K562 (cell line): ENCODE results near the gene CXCR6. TPM values are rescaled to one million over a fixed set of nuclear protein-coding genes. Genes with fewer than 3 reads are reported as not detected.

Source experiments
- BCL6 ChIP-seq: fragments of 250-450 bp; sonication (Bioruptor Pico); IDR thresholded peaks from 2 replicates; pipeline ENCODE4 v1.4.0; 2020
- BHLHE40 ChIP-seq: IDR thresholded peaks from 2 replicates; pipeline ENCODE4 v1.6.1; 2011; ENCODE audit warnings: low read length, improper control_type of control experiment
- CBX5 ChIP-seq: IDR thresholded peaks from 2 replicates; pipeline ENCODE4 v1.6.1; 2014; ENCODE audit warnings: low read depth, borderline replicate concordance
- CHD2 ChIP-seq: IDR thresholded peaks from 2 replicates; pipeline ENCODE4 v1.6.1; 2011; ENCODE audit warnings: low read depth, low read length
- ELF1 ChIP-seq: fragments of 200-800 bp; sonication (Bioruptor generic); IDR thresholded peaks from 2 replicates; pipeline ENCODE4 v1.6.1; 2016; ENCODE audit warnings: missing genetic modification characterization, missing compliant biosample characterization
- FUS ChIP-seq: fragments of 200-400 bp; formaldehyde crosslinking; optimal IDR thresholded peaks from 2 replicates; pipeline ENCODE3; 2017; ENCODE audit warnings: low read depth, low read length
- HDAC3 ChIP-seq: fragments of 450-650 bp; IDR thresholded peaks from 2 replicates; pipeline ENCODE4 v1.6.1; 2018; ENCODE audit warnings: borderline replicate concordance, mild to moderate bottlenecking, moderate library complexity; ENCODE audit not compliant: partially characterized antibody
- NFXL1 ChIP-seq: fragments of 450-650 bp; formaldehyde crosslinking; IDR thresholded peaks from 2 replicates; pipeline ENCODE4 v1.4.0; 2021; ENCODE audit warnings: mild to moderate bottlenecking
- NFYB ChIP-seq: IDR thresholded peaks from 2 replicates; pipeline ENCODE4 v1.6.1; 2011; ENCODE audit warnings: mild to moderate bottlenecking, moderate library complexity; ENCODE audit not compliant: insufficient read length; ENCODE audit errors: extremely low read depth
- NONO ChIP-seq, 2 experiments: fragments of 200-400 bp in 1 of 2; fragments of 450-650 bp in 1 of 2; formaldehyde crosslinking in 1 of 2; IDR thresholded peaks; 2 replicates each; pipeline ENCODE4 v1.6.1; 2017; ENCODE audit warnings: low read depth in 2 of 2, mild to moderate bottlenecking in 2 of 2, moderate library complexity in 2 of 2, low read length in 1 of 2
- ZNF133 ChIP-seq: fragments of 250-450 bp; sonication (Bioruptor Pico); IDR thresholded peaks from 2 replicates; pipeline ENCODE4 v1.4.0; 2020; ENCODE audit warnings: mild to moderate bottlenecking
- ZNF217 ChIP-seq: sonication (generic); formaldehyde crosslinking; IDR thresholded peaks from 2 replicates; pipeline ENCODE4 v1.8.0; 2022; ENCODE audit warnings: mild to moderate bottlenecking, missing genetic modification reagents
- ZNF311 ChIP-seq: fragments of 250-450 bp; sonication (Bioruptor Pico); IDR thresholded peaks from 2 replicates; pipeline ENCODE4 v1.4.0; 2020; ENCODE audit warnings: mild to moderate bottlenecking, moderate library complexity
- polyA plus RNA-seq, 8 experiments: library from polyadenylated mRNA; depleted of rRNA in 4 of 8; stranded (reverse) in 5 of 8; unstranded in 3 of 8; fragments of >200 nt; fragmentation: Nextera tagmentation in 2 of 8; fragmentation: Illumina TruSeq in 1 of 8; extraction: Ambion mirVana in 2 of 8; extraction: Trizol in 1 of 8; gene quantifications; 2 replicates each; pipeline versions ENCODE4 v1.2.1 to v1.2.3, GENCODE V29; 2011 to 2014; ENCODE audit warnings: inconsistent platforms in 1 of 8, missing spikeins in 1 of 8
- total RNA-seq, 7 experiments: library from RNA; depleted of rRNA in 6 of 7; stranded (reverse); fragments of >200 nt in 6 of 7; fragmentation: Illumina TruSeq in 2 of 7; extraction: Trizol in 2 of 7; gene quantifications; 2 replicates each; pipeline versions ENCODE4 v1.2.1 to v1.2.3, GENCODE V29; 2011 to 2021; ENCODE audit warnings: low replicate concordance in 1 of 7
- TF ChIP-seq, protein P1 (sequence below): fragments of 250-450 bp; sonication (Bioruptor Pico); IDR thresholded peaks from 2 replicates; pipeline ENCODE4 v1.4.0; 2020; ENCODE audit warnings: borderline replicate concordance
- TF ChIP-seq, protein P2 (sequence below), 3 experiments: IDR thresholded peaks in 2 of 3; conservative IDR thresholded peaks in 1 of 3; 2 replicates each; pipeline ENCODE4 v1.5.1; 2011 to 2012; ENCODE audit warnings: low read length in 3 of 3, mild to moderate bottlenecking in 3 of 3, control low read depth in 2 of 3, improper control_type of control experiment in 1 of 3, inconsistent platforms in 1 of 3, low read depth in 1 of 3, mixed read lengths in 1 of 3, moderate library complexity in 1 of 3; ENCODE audit not compliant: insufficient read depth in 2 of 3
- TF ChIP-seq, protein P3 (sequence below): fragments of 250-450 bp; sonication (Bioruptor Pico); IDR thresholded peaks from 2 replicates; pipeline ENCODE4 v1.4.0; 2020
- TF ChIP-seq, protein P4 (sequence below): fragments of 450-650 bp; IDR thresholded peaks from 2 replicates; pipeline ENCODE4 v1.6.1; 2017; ENCODE audit warnings: mild to moderate bottlenecking, moderate library complexity

CXCR6 gene
- total and polyA plus RNA-seq, 9 of the 15 experiments (the other 6 are each of a cell fraction or from before 2014, with no cell fraction given): 0.28 TPM; not detected in 8

DNA sequence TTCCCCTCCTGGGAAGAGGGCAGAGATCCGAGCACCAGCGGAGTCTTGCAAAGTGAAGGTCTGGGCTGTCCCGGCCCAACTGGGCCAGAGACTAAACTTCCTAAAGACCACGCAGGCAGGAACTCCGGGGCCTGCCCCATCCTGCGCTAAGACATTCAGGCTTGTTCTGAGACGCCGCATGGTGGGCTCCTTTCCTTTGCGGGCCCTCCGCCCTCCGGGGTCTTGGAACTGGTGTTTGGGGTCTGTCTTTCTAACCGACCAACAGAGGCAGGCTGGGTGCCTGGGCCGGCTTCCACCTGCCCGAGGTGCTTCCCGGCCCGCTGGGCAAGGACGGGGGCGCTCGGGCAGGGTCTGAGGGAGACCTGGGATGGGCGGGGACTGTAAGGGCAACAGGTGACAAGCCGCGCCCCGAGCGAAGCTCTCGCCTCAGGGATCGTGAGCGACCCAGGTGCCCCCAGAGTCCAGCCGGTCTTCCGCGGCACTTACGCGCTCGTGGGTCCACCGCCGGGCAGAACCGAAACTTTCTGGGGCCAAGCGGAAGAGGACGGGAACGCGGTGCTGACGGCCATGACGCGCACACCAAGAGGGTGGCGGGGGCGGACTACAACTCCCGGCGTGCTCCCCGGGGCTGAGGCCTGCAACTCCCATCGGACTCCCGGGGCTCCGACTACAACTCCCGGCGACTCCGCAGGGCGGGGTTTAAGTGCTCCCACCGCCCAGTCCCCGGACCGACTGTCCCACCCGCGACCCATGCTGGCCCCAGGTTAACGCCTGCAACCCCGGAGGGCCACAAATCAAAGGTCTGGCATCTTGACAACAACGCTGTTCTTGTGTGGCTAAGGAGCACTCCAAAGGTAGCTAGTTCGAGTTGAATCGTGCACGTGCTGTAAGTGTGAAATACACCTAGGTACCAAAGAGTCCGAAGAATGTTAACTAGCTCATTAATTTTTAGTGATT is 52.2 kb downstream of the CXCR6 start, which contains the start of gene FYCO1 (continued):
- TF ChIP-seq, protein P1, sequence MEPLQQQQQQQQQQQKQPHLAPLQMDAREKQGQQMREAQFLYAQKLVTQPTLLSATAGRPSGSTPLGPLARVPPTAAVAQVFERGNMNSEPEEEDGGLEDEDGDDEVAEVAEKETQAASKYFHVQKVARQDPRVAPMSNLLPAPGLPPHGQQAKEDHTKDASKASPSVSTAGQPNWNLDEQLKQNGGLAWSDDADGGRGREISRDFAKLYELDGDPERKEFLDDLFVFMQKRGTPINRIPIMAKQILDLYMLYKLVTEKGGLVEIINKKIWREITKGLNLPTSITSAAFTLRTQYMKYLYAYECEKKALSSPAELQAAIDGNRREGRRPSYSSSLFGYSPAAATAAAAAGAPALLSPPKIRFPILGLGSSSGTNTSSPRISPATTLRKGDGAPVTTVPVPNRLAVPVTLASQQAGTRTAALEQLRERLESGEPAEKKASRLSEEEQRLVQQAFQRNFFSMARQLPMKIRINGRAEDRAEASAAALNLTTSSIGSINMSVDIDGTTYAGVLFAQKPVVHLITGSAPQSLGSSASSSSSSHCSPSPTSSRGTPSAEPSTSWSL (CRISPR knock-in tag): no peak
- TF ChIP-seq HDAC3 (no peak), CBX5 (no peak), NFXL1 (CRISPR knock-in tag) (no peak), BCL6 (no peak), ZNF133 (no peak), CHD2 (peak; percentile 68), ELF1 (peak; percentile 63; the same call in 1 of the 2 replicates), FUS (no peak), BHLHE40 (peak; percentile 74), NFYB (no peak), ZNF311 (CRISPR knock-in tag) (0 out of 2 replicates have a peak, but pooled peaks have one; percentile 59), ZNF217 (CRISPR knock-in tag) (no peak), NONO (IDR thresholded peaks at IDR 0.05; ENCODE audit: low read depth in 2 of 2, low read length in 1 of 2) (no peak)
- TF ChIP-seq, protein P2, sequence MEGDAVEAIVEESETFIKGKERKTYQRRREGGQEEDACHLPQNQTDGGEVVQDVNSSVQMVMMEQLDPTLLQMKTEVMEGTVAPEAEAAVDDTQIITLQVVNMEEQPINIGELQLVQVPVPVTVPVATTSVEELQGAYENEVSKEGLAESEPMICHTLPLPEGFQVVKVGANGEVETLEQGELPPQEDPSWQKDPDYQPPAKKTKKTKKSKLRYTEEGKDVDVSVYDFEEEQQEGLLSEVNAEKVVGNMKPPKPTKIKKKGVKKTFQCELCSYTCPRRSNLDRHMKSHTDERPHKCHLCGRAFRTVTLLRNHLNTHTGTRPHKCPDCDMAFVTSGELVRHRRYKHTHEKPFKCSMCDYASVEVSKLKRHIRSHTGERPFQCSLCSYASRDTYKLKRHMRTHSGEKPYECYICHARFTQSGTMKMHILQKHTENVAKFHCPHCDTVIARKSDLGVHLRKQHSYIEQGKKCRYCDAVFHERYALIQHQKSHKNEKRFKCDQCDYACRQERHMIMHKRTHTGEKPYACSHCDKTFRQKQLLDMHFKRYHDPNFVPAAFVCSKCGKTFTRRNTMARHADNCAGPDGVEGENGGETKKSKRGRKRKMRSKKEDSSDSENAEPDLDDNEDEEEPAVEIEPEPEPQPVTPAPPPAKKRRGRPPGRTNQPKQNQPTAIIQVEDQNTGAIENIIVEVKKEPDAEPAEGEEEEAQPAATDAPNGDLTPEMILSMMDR (IDR thresholded peaks at IDR 0.05 in 2 of 3, conservative IDR thresholded peaks at IDR 0.05 in 1 of 3; ENCODE audit: insufficient read depth in 2 of 3, low read depth in 1 of 3, low read length in 3 of 3): no peak
- TF ChIP-seq, protein P3, sequence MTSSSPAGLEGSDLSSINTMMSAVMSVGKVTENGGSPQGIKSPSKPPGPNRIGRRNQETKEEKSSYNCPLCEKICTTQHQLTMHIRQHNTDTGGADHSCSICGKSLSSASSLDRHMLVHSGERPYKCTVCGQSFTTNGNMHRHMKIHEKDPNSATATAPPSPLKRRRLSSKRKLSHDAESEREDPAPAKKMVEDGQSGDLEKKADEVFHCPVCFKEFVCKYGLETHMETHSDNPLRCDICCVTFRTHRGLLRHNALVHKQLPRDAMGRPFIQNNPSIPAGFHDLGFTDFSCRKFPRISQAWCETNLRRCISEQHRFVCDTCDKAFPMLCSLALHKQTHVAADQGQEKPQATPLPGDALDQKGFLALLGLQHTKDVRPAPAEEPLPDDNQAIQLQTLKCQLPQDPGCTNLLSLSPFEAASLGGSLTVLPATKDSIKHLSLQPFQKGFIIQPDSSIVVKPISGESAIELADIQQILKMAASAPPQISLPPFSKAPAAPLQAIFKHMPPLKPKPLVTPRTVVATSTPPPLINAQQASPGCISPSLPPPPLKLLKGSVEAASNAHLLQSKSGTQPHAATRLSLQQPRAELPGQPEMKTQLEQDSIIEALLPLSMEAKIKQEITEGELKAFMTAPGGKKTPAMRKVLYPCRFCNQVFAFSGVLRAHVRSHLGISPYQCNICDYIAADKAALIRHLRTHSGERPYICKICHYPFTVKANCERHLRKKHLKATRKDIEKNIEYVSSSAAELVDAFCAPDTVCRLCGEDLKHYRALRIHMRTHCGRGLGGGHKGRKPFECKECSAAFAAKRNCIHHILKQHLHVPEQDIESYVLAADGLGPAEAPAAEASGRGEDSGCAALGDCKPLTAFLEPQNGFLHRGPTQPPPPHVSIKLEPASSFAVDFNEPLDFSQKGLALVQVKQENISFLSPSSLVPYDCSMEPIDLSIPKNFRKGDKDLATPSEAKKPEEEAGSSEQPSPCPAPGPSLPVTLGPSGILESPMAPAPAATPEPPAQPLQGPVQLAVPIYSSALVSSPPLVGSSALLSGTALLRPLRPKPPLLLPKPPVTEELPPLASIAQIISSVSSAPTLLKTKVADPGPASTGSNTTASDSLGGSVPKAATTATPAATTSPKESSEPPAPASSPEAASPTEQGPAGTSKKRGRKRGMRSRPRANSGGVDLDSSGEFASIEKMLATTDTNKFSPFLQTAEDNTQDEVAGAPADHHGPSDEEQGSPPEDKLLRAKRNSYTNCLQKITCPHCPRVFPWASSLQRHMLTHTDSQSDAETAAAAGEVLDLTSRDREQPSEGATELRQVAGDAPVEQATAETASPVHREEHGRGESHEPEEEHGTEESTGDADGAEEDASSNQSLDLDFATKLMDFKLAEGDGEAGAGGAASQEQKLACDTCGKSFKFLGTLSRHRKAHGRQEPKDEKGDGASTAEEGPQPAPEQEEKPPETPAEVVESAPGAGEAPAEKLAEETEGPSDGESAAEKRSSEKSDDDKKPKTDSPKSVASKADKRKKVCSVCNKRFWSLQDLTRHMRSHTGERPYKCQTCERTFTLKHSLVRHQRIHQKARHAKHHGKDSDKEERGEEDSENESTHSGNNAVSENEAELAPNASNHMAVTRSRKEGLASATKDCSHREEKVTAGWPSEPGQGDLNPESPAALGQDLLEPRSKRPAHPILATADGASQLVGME: no peak
- TF ChIP-seq, protein P4, sequence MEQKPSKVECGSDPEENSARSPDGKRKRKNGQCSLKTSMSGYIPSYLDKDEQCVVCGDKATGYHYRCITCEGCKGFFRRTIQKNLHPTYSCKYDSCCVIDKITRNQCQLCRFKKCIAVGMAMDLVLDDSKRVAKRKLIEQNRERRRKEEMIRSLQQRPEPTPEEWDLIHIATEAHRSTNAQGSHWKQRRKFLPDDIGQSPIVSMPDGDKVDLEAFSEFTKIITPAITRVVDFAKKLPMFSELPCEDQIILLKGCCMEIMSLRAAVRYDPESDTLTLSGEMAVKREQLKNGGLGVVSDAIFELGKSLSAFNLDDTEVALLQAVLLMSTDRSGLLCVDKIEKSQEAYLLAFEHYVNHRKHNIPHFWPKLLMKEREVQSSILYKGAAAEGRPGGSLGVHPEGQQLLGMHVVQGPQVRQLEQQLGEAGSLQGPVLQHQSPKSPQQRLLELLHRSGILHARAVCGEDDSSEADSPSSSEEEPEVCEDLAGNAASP: no peak
